DOHH2 (cell line): ENCODE results near the gene SLC46A2.

Source experiments
- EZH2phosphoT487 ChIP-seq: fragments of 200-600 bp; sonication (generic); IDR thresholded peaks from 2 replicates; pipeline ENCODE4 v1.6.1; 2017; ENCODE audit warnings: borderline replicate concordance, mild to moderate bottlenecking, antibody characterized with exemption, low read length, moderate library complexity, mixed read lengths
- TF ChIP-seq, protein P1 (sequence below): fragments of 200-600 bp; sonication (generic); IDR thresholded peaks from one replicate; pipeline ENCODE4 v1.5.1; 2014; ENCODE audit warnings: antibody characterized with exemption, mild to moderate bottlenecking, low read depth, low read length; ENCODE audit not compliant: poor library complexity, severe bottlenecking

DNA sequence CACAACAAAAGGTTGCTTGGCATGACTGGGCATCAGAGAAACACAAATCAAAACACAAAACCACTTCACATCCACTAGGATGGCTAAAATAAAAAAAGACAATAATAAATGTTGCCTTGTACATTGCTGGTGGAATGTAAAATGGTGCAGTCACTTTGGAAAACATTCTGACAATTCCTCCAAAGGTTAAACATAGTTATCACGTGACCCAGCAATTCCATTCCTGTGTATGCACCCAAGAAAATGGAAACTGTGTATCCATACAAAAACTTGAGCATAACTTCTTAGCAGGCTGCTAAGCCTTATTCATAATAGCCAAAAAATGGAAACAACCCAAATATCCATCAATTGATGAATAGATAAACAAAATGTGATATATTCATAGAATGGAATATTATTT lies 10.2 kb upstream of the SLC46A2 start:
- TF ChIP-seq, protein P1, sequence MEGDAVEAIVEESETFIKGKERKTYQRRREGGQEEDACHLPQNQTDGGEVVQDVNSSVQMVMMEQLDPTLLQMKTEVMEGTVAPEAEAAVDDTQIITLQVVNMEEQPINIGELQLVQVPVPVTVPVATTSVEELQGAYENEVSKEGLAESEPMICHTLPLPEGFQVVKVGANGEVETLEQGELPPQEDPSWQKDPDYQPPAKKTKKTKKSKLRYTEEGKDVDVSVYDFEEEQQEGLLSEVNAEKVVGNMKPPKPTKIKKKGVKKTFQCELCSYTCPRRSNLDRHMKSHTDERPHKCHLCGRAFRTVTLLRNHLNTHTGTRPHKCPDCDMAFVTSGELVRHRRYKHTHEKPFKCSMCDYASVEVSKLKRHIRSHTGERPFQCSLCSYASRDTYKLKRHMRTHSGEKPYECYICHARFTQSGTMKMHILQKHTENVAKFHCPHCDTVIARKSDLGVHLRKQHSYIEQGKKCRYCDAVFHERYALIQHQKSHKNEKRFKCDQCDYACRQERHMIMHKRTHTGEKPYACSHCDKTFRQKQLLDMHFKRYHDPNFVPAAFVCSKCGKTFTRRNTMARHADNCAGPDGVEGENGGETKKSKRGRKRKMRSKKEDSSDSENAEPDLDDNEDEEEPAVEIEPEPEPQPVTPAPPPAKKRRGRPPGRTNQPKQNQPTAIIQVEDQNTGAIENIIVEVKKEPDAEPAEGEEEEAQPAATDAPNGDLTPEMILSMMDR, result no peak
- no peak for TF ChIP-seq EZH2phosphoT487
